HG03354 (cell line): ENCODE measurements around the gene COQ8B.
"Not testable (repeated sequence)": the region's sequence is repeated elsewhere in the genome, so short reads cannot be mapped to it uniquely, and the experiment has no call there.

Experiments used
- ATAC-seq: cut with Tn5 transposase; IDR thresholded peaks from one replicate; pipeline ENCODE4 v1.9.1; 2021; ENCODE audit warnings: mild to moderate bottlenecking; ENCODE audit not compliant: unreplicated experiment, poor library complexity, severe bottlenecking

Gene COQ8B

DNA sequence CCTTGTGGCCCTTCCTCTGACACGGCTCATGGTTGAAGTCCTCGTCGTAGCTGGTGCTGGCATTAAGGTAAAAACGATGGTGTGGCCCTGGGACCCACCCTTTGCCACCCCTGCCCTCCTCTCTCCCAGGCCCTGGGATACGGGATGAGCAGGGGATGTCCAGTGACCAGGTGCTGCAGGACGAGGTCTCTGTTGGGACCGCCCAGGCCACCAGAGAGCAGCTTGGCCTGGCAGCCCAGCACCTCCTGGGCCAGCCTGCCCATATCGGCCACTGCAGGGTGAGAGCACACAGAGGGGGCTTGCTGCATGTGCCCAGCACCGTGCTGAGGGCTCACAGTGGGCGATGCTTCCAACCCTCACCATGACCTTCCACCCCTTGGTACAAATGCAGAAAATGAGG lies 27.2 kb upstream of the COQ8B start:
- ATAC-seq, result no peak

DNA sequence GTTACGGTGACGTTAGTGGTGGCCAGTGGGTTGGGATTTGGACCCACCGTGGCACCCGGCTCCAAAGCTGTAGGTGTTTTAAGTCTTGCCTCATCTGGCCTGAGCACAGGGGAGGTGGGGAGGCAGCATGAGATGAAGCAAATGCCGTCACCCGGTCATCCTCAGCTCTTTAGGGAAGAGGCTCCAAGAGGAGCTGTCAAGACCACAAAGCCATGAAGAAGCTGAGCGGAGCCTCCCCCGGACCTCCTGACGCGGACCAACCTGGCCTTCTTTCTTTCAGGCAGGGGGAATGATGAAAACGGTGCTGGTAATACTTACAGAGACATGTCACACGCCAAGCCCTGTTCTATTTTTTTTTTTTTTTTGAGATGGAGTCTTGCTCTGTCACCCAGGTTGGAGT lies 26.2 kb upstream of the COQ8B start:
- ATAC-seq, result no peak

DNA sequence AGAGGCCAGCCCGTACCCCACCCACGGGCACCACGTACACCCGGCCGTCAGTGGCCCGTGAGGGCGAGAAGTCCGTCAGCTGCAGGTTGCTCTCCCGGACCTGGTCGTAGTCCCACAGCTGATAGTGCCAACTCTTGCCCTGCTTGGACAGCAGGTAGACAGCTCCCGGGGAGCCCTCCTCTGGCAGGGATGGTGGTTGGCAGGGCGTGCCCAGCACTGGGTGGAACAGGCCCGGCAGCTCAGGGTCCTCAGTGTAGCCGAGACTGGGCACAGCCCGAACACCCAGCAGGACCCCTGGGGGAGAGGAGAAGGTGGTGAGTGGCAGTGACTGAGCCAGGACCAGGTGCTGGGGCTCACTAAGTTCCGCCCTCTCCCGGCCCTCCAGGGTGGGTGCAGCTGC lies 25.8 kb upstream of the COQ8B start:
- ATAC-seq, result no peak

DNA sequence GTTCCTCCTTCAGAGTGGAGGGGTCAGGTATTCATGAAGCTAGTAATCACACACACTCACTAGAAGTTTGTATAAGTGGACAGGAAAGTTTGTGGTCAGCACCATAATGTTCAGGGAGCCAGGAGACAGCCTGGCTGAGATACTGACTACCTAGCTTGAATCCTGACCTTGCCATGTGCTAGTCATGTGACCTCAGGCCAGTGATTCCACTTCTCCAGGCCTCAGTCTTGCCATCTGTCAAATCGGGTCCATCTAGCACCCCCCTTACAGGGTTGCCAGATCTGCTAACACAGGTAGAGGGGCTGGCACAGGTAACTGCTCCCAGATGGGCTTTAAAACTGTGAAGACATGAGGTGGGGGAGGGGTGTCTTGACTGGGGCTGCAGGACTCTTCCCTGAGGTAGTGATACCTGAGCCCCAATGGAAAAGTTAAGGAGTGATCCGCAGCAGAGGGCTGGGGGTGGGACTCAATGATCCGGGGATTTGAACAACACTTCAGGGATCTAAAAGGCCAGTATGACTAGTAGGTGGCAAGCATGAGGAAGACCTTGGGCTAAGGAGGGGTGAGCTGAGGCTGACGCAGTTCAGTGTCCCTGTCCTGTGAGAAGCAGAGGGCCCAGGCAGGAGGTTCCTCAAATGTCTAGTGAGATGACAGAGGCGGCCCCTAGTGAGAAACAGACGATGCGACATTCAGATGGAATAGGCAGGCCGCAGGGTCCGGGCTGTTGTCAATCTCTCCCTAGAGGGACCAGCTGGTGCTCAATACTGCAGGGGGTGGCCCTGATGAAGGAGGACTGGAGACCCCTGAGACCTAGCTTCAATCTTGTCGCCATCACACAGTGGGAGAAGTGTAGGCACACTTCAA lies 25.1 kb upstream of the COQ8B start:
- no peak for ATAC-seq

DNA sequence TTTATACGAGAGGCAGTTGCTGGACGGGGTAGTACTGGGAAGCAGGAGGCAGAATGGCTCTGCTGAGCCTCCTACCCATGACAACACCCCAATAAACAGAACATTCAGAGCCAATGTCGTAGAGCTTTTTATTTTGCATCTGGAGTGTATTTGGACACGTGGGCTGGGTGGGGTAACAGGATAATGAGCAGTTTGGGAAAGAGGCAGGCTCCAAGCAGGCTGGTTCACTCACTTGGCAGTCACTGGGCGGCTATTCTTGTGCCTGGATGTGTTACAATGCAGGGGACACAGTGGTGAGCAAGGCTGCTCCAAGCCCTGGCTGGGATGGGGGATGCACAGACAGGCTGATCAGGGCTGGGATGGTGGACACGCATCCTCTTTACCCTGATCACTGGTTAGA lies 24.1 kb upstream of the COQ8B start:
- no peak for ATAC-seq

DNA sequence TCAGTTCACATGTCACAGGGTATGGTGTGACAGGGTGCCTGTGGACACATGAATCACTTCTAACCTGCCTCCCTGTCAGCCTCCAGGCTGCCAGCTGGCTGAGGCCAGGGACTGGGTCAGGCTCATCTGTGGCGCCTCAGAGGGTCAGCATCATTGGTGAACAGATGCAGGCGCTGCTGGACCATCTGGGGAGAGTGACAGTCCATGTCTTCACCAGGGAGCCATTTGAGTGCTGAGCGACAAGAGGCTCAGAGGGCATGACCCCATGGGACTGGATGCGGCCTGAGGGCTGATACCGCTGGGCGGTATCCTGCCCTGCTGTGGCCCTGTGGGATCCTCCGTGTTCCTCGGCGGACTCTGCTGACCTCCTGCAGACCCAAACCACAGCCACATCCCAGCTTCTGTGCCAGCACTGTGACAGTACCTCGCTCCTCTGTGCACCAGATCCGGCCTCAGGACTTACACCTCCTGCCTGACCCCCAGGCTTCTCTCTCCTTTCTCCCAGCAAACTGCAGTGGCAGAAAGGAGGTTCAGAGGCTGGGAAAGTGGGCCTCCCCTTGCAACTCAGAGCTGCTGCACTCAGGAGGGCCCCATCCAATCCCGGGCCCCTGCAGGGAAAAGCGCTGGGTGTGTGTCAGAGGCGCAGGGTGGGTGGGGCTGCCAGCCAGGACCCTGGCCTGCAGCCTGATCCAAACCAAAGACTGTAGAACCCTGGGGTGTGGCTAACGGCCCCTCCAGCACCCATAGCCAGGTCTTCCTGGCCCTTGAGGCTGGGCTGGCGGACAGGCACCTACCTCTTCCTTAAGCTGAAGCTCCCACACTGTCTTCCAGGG lies 23.4 kb upstream of the COQ8B start:
- ATAC-seq, result no peak

DNA sequence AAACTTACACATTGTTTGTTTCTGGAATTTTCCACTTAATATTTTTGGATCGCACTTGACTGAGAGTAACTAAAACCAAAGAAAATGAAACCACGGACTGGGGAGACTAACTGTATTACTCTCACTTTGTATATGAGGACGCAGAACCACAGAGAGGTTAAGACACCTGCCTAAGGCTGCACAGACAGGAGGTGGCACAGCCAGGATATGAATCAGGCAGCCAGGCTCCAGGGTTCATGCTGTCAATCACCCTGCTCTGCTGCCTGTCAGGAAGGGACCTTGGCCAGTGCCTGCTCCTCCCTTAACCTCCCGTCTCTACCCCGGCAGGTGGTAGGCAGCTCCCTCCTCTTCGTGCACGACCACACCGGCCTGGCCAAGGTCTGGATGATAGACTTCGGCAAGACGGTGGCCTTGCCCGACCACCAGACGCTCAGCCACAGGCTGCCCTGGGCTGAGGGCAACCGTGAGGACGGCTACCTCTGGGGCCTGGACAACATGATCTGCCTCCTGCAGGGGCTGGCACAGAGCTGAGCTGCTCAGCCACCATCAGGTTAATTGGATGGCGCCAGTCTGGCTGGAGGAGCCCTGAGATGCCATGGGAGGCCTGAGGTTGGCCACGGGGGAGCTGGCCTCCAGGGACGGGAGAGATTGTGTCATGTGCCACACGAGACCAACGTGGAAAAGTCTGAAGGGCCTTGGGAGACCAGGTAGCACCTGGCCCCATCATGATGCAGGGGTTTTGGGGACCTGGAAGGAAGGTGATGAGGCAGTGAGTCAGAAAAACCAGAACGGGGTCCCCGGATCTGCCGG lies 22.5 kb upstream of the COQ8B start:
- no peak for ATAC-seq

DNA sequence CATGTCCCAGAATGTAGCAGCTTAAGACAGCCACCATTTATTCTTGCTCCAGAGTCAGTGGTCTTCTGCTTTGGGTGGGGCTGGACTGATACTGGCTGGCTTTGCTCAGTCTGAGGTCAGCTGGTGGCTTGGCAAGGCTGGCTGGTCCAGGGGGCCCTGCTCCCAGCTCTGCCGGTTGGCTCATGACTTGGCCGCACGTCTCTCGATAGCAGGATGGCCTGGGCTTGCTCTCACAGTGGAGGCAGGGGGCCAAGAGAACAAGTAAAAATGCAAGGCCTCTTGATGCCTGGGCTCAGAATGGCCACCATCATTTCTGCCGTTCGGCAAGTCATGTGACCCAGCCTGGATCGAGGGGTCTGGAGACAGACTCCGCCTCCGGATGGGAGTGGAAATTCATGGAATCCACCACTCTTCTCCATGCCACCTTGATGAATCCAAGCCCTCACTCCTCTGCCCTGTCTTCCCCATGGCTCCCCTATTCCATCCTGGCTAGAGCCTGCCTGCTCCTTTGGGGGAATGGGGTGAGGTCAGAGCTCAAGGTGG lies 20.5 kb upstream of the COQ8B start:
- no peak for ATAC-seq

DNA sequence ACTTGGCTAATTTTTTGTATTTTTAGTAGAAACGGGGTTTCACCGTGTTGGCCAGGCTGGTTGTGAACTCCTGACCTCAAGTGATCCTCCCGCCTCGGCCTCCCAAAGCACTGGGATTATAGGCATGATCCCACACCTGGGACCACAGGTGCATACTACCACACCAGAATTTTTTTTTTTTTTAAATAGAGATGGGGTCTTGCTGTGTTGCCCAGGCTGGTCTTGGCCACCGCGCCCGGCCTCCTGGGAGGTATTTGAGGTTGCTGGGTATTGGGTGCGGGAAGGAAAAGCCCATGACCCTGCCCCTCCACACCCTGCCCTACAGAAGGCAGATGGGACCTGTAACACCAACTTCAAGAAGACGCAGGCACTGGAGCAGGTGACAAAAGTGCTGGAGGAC lies 20.0 kb upstream of the COQ8B start:
- ATAC-seq, result no peak

DNA sequence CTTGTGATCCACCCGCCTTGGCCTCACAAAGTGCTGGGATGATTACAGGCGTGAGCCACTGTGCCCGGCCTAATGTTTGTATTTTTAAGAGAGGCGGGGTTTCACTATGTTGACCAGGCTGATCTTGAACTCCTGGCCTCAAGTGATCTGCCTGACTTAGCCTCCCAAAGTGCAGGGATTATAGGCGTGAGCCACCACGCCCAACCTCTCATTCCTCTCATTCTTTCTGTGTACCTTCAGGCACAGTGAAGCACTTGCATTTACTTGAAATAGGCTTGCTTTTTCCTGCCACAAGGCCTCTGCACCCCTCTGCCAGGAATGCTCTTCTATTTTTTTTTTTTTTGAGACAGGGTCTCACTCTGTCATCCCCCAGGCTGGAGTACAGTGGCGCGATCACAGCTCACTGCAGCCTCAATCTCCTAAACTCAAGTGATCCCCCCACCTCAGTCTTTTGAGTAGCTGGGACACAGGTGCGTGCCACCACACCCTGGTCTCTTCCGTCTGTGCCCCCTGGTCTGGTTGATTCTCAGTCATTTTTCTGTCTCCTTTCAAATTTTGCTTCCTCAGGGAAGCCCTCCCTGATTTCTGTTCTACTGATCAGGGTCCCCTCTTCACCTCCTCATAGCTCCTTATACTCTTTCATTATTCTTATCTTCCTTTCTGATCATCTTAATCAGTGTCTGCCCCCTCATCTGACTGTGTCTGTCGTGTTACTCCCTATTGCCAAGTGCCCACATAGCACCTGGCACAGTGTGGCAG lies 18.5 kb upstream of the COQ8B start:
- ATAC-seq, result no peak

DNA sequence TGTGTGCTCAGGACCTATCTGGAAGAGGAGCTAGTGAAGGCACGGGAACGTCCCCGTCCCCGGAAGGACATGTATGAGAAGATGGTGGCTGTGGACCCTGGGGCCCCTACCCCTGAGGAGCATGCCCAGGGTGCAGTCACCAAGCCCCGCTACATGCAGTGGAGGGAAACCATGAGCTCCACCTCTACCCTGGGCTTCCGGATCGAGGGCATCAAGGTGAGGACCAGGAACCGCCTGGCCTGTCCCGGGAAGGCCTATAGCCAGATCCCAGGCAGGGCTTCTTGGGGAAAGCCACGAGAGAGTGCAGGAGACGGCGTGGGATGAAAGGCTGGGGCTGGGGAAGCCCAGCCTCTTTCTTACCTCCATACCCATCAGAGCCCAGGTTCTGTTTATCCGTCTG lies 16.5 kb upstream of the COQ8B start:
- ATAC-seq, result no peak

DNA sequence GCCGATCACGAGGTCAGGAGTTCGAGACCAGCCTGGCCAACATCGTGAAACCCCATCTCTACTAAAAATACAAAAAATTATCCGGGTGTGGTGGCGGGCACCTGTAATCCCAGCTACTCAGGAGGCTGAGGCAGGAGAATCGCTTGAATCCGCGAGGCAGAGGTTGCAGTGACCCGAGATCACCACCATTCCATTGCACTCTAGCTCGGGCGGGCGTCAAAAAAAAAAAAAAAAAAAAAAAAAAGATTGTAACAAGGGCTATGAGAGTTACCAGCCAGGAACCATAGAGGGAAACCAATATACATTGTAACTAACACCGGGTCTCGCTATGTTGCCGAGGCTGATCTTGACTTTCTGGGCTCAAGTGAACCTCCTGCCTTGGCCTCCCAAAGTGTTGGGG lies 15.6 kb upstream of the COQ8B start:
- not testable (repeated sequence) for ATAC-seq

DNA sequence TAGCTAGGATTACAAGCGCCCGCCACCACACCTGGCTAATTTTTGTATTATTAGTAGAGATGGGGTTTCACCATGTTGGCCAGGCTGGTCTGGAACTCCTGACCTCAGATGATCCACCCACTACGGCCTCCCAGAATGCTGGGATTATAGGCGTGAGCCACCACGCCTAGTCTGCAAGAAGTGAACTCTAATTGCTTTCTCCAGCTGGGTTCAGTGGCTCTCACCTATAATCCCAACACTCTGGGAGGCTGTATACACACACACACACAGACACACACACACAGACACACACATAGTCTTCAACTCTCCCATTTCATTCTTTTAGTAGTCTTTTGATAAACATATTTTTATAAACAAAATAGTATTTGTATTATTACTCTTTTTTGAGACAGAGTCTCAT lies 13.4 kb upstream of the COQ8B start:
- not testable (repeated sequence) for ATAC-seq

DNA sequence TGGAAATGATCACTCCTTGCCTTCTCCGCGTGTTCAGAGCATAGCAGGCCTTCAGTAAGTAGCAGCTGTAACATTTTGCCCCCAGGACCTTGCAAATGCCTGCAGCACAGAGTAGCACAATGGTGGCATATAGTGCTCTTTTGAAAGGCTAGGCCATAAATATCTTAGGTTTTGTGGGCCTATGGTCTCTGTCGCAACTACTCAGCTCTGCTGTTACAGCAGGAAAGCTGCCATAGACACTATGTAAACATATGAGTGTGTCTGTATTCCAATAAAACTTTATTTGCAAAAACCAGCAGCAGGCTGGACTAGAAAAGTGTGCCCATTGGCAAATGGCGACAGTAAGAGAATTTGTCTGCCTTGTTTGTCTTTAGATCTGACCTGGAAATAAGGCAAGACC lies 9.6 kb upstream of the COQ8B start:
- no peak for ATAC-seq

DNA sequence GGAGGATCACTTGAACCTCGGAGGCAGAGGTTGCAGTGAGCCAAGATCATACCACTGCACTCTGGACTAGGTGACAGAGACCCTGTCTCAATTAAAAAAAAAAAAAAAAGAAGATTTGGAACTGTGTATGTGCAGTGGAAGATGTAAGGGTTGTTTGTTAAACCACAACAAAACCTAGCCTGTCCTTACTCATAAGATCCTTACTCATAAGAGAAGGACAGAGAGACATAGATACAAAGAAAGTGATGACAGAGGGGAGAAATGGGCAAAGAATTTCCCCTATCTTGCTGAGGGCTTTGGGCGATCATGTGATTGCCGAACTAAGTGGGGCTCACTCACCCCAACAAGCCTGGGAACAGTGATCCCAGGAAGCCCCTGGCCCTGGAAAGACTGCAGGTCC lies 8.2 kb upstream of the COQ8B start:
- ATAC-seq, result no peak

DNA sequence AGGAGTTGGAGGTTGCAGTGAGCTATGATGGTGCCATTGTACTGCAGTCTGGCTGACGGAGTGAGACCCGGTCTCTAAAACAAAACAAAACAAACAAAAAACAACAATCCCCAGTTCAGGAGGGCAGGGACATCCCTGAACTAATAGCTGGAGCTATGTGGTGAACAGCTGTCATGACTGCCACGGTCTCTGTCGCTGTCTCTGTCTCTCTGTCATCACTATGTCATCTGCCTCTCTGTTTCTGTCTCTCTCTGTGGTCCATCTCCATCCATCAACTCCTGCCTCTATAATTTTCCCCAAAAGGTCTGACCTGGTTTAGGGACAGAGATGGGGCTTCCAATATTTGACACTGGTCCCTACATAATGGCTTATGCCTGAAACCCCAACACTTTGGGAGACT lies 7.6 kb upstream of the COQ8B start:
- no peak for ATAC-seq

DNA sequence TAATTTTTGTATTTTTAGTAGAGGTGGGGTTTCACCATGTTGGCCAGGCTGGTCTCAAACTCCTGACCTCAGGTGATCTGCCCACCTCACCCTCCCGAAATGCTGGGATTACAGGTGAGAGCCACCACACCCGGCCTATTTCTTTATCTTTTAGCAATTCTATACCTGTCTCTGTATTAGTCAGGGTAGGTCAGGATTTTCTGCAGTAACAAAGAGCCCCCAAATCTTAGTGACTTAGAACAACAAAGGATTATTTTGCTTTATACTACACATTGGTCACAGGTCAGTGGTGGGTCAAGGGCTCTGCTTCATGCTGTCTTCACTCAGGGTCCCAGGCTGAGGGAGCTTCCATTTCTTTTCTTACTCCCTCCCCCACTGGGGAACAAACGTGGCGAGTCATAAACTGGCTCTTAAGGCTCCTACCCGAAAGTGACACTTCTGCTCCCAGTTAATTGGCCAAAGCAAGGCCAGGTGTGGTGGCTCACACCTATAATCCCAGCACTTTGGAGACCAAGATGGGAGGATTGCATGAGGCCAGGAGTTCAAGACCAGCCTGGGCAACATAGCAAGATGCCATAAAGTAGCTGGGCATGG lies 7.1 kb upstream of the COQ8B start:
- ATAC-seq, result no peak

DNA sequence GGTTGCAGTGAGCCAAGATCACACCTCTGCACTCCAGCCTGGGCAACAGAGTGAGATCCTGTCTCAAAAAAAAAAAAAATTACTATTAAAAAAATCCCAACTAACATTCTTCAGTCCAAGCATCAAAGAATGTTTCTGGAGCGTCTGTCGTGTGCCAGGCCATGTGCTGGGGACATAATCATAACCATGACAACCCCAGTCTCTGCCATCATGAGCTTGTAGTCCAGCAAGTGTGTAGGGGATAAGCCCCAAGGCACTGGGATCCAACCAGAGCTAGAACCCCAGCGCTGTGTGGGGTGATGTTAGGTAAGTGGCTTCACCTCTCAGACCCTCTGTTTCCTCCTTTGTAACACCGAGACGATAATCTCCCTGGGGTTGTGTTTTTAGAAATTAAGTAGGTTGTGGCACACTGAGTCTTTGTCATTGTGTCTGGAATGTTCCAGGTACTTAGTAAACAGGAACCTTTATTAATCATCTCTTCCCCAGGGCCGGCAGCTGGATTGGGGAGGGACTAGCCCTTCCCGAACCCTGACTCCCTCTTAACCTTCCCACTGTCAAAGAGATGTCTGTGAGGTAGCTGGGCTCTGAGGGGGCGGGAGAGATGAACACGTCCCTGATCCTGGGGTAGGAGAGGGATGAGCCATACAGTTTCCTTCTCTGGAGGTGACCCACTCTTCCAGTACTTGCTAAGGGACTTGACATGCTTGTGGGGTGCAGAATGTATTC lies 5.4 kb upstream of the COQ8B start:
- no peak for ATAC-seq
